Coronary artery (tissue), 2 donors: ENCODE measurements around the gene WASF1.
"Not testable (repeated sequence)": the region's sequence is repeated elsewhere in the genome, so short reads cannot be mapped to it uniquely, and the experiment has no call there.

Experiments
- DNase-seq: peaks from one replicate; pipeline ENCODE4 v3.0.0-alpha.2; 2017; ENCODE audit warnings: low spot score
- H3K27ac ChIP-seq, 2 donors: fragments of 200-600 bp; sonication (generic); one replicate each; pipeline ENCODE4 v1.5.1; 2016 to 2019
- H3K4me3 ChIP-seq: fragments of 200-600 bp; sonication (generic); 2 replicates; pipeline ENCODE4 v1.5.1; 2016; ENCODE audit warnings: mild to moderate bottlenecking, moderate library complexity
- CTCF ChIP-seq: fragments of 200-600 bp; sonication (generic); IDR thresholded peaks from one replicate; pipeline ENCODE4 v1.5.1; 2019; ENCODE audit warnings: antibody characterized with exemption

WASF1 gene

GRCh38 chr6:110095101-110095500 lies 84.4 kb downstream of the WASF1 start:
- no peak for DNase-seq
- no peak overlapping the region for H3K27ac ChIP-seq
- TF ChIP-seq CTCF = no peak
- no peak overlapping the region for H3K4me3 ChIP-seq

GRCh38 chr6:110093981-110094380 lies 85.5 kb downstream of the WASF1 start:
- no peak for DNase-seq
- H3K27ac ChIP-seq = no peak overlapping the region
- TF ChIP-seq CTCF = no peak
- H3K4me3 ChIP-seq = no peak overlapping the region

GRCh38 chr6:110090876-110091275 lies 88.6 kb downstream of the WASF1 start:
- no peak for DNase-seq
- TF ChIP-seq CTCF = no peak
- H3K4me3 ChIP-seq = no peak overlapping the region
- H3K27ac ChIP-seq = no peak overlapping the region

- TF ChIP-seq CTCF = no peak
- H3K27ac ChIP-seq = no peak overlapping the region
- H3K4me3 ChIP-seq = no peak overlapping the region
- DNase-seq = no peak
These were observed 90.1 kb downstream of the WASF1 start for GRCh38 chr6:110089323-110089722.

GRCh38 chr6:110085285-110085684 lies 94.2 kb downstream of the WASF1 start:
- TF ChIP-seq CTCF = no peak
- DNase-seq = no peak
- H3K27ac ChIP-seq = no peak overlapping the region
- H3K4me3 ChIP-seq = no peak overlapping the region

GRCh38 chr6:110083875-110084585 lies 95.4 kb downstream of the WASF1 start:
- no peak for DNase-seq
- Histone ChIP-seq H3K27ac (no peak overlapping the region), H3K4me3 (no peak overlapping the region)
- TF ChIP-seq CTCF = no peak

- no peak for TF ChIP-seq CTCF
- H3K4me3 ChIP-seq = no peak overlapping the region
- no peak overlapping the region for H3K27ac ChIP-seq
- DNase-seq = no peak
These were observed 104.1 kb downstream of the WASF1 start for GRCh38 chr6:110075406-110075805.

- H3K27ac ChIP-seq, H3K4me3 ChIP-seq, DNase-seq: not testable (repeated sequence)
These were observed 106.0 kb downstream of the WASF1 start for GRCh38 chr6:110073474-110073873.
